Mesenteric fat pad (tissue), 1 donor: ENCODE measurements around the gene RUNX1. TPM values are rescaled to one million over a fixed set of nuclear protein-coding genes. Genes with fewer than 3 reads are reported as not detected.

ENCODE experiments used
- DNase-seq: peaks from one replicate; pipeline ENCODE4 v3.0.0-alpha.2; 2020; ENCODE audit warnings: low spot score
- total RNA-seq: library from RNA; stranded (reverse); fragmentation: NEBNext Ultra II Directional; extraction: Animal tissue kit (Norgen Biotek cat#: 25700); gene quantifications from one replicate; pipeline ENCODE4 v1.2.1, GENCODE V29; 2021
- donor health status: DM: yes; HTN: yes; CAD: no.

Gene RUNX1
- total RNA-seq, 1 donor from 2014 or later, result 129 TPM

DNA sequence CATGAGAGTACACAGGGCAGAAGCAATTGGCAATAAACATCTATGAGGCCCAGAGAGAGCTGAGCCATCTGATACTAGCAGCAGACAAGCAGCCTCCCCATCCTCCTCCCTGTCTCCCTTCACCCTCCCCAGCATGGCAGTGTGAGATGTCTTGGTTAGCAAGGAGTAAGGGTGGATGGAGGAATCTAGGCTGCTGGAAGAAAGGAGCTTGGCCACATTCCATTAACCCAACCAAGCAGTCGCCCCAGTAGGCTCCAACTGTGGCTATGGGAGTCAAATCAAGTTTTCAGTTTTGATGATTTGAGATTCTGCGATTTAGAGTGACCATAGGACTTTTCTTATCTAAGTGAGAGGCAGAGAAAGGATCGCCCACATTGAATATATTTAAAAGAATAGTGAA lies 12.9 kb upstream of the RUNX1 start:
- no peak for DNase-seq

DNA sequence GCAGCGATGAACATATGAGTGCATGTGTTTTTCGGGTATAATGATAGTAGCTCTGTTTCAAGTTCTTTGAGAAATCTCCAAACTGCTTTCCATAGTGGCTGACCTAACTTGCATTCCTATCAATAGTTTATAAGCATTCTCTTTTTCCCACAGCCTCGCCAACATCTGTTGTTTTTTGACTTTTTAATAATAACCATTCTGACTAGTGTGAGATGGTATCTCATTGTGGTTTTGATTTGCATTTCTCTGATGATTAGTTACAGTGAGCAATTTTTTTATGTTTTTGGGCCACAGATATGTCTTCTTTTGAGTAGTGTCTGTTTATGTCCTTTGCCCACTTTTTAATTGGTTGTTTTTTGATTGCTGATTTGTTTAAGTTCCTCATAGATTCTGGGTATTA lies 10.6 kb upstream of the RUNX1 start:
- no peak for DNase-seq

DNA sequence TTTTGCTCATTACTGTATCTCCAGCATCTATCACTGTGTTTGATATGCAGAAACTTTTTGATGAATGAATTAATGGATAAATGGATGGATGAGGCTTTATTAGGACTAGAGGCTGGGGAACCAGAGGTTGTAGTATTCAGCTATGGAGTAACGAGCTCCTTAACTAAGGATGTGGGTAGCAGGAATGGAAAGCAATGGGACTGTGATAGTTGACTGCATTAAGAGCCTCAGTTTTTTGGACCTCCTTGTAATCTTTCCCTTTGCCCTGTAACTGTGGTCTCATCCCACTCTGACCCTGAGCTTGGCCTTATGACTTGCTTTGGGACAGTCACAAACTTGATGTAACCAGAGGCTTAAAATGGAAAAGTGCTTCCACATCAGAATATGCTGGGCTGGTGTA lies 9.0 kb upstream of the RUNX1 start:
- no peak for DNase-seq

DNA sequence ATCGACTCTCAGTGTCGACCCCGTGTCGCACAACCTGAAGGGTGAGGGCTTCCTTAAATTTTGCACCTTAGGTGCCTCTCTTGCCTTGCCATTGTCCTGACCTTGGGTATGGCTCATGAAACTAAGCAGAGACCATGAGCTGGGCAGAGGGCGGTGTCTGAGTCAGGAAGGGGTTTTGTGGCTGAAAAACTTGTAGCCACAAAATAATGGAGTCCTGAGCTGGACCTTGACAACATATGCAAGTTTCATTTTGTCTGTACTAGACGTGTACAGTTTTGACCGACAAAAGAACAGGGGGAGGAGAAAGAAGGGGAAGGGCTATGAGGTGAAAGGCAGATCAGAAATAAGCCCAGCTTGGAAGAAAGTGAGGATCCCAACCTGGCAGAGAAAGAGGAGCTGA lies 8.3 kb upstream of the RUNX1 start:
- no peak for DNase-seq

DNA sequence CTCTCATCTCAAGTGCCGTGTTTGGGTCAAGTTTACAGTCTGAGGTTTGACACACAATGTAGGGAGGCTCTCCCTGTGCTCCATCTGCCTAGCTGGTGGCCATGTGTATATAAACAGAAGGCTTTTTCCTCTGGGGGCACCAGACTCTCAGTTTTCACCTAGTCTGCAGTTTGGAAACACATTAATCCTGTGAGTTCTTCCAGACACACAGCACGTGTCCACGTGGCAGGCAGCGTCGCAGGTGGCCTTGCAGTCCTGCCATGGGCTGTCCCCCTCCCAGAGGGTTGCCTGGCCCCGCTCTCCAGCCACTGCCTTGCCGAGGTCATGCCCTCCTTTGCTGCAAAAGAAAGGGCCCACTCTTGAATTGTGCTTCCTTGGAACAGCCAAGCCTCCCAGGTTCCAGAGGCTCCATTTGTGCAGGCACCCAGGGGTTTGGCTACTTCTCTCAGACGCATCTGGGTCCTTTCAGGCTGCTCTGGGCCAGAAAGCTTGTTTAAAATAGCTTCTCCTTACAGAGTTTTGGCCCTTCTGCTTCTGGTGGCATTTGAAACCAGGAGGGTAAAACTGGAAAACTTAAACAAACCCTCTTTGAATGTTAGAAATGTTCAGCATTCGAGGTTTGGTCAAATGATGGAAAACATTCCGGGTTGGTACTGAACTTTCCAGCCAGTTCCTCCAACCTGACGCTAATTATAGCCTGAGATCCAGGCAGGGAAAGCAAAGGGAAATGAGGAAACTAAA lies 4.4 kb upstream of the RUNX1 start:
- no peak for DNase-seq

DNA sequence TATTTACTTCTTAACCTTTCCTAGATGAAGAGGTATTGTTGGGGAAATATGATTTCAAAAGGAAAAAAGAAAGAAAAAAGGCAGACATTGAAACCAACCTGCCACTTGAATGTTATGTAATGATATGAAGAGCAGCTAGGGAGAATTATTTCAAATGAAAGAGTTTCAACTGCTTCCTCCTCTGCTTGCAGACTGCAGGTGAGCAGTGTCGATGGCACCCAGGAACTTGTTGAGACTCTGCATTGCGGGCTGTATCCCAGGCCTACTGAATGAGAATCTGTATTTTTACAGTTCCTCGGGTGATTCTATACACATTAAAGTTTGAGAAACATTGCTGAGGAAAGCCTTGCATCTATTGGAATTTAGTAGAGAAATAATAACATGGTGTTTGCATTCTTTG lies 3.7 kb upstream of the RUNX1 start:
- DNase-seq, result no peak

DNA sequence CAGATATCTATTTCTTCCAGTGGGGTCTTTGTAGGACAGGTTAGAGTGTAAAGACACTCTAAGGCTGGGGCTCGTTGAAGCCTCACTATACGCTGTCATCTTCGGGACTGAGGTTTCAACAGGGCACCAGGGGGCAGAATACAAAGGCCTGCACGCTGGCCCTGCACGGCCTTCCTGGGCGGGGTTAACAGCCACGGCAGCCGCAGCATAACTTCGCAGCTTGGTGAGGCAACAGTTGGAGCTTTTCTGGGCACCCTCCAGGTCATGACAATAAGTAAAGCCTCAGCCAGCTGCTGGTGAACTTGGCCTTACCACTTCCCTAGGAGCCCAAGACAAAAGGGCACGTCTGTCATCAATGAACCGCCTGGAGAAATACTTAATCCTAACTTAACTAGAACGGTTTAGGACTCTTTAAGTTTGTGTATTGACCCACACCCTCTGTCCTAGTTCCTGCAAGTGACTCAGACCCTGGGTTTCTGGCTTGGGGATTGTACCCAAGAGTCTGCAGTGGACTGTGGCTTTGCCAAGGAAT lies 2.3 kb upstream of the RUNX1 start:
- DNase-seq, result no peak

DNA sequence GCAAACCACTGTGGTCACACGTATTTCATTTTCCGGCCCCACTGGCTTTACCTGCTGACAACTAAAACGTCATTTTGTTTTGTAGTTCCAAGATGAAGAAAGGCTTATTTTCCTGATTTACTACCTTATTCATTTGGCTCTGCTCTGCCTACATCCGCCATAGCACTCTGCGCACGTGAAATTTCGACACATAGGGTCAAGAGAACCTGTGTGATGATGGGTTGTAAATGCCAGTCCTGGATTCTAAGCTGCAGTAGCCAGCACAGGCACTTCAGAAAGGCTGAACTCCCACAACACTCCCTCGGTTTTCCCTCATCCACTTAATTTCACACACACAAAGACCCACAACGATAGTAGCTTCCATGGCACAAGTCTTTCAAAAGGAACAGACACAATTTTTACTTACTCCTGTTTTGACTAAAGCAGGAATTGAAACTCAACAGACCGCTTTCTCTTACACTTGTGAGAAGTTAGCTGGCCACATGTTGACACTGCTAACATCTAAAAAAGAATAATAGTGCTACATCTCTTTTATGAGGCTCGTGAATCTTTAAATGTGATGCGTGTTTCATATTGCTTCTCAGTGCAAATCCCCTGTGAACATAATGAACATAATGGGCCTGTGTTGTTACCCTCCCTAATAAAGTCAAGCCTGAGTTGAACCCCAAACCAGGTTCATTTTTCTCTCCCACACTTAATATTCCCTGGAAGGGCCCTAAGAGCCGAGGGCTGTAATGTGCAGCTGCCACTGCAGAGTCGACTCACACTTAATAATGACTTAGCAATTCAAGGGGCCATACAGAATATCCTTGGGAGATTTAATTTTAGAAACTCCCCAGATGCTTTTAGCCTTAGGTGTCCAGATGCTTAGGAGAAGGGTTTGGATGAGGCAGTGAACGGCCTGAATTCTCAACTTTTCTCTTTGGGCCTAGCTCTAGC lies 1.5 kb upstream of the RUNX1 start:
- DNase-seq, result no peak

DNA sequence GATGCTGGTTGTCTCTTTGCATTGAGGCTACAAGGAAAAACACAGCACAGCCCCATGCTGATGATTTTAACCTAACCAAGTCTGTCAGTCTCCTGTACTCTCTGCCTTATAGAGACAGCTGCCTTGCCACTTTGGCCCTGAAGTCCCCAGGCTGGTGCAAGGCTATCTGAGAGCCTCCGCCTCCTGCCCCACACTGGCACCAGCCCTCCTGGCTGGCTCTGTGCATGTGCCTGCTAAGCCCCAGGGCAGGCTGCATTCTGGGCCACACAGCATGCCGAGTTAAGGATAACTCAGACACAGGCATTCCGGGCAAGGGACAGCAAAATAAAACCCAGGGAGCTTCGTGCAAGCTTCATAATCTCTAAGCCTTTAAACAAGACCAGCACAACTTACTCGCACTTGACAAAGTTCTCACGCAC lies 910 bp downstream of the RUNX1 start:
- DNase-seq, result no peak

DNA sequence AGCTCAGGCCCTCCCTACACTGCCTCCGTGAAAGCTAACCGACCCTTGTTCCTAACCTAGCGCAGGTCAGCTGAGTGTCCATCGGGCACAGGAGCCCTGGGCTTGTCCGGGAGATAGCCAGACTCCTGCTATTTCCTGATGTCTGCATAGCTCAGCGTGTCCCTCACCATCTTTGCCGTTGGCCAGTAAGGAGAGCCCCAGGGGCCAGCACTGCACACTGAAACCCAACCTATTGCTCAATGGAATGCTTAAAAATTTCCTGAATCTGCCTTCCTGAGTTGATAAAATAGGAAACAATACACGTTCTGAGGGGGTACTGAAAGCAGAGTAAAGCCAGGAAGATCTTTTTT lies 2.2 kb downstream of the RUNX1 start:
- no peak for DNase-seq

DNA sequence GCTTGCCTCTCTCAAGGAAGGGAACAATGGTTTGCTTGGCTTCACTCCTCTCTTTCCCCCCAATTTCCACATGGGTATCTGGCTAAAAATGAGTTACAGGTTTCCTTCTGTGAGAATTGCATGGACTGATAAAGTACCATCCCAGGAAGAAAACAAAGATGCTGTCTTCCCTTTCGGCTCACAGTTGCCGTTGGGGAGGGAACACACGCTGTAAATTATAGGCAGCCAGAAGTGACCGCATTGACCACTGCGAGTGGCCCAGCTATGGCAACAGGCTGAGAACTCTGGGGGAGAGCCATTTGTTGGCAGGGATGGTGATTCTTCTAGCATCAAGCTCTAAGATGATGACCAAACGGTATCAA lies 2.9 kb downstream of the RUNX1 start:
- DNase-seq, result no peak

DNA sequence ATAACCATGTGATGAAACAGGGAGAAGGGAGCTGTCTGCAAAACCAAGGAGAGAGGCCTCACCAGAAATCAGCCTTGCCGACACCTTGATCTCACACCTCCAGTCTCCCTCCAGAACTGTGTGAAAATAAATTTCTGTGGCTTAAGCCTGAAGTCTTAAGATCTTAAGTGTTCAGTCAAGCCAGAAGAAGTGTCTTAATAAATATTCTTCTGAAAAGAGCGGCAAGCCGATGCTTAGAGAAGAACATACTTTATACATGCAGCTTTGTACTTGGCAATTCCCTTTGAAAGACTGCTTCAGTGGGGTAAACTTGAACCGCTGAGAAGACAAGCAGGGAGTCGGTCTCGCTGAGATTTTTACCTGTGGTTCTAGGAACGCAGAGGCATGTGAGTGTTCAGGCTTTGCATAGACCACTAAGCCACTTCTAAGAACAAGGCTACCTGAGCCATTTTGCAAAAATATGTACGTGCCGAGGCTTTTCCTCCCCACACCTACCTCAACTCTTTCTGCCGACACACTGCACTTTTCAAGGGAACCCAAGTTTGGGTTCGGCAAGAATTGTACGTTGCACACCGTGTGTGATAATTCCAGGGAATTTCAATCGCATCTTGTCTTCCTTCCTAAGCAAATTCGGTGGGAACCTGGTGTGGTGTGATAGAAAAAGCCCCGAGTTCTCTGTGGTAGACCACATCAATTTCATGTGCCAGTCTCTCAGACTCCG lies 3.4 kb downstream of the RUNX1 start:
- DNase-seq, result no peak

DNA sequence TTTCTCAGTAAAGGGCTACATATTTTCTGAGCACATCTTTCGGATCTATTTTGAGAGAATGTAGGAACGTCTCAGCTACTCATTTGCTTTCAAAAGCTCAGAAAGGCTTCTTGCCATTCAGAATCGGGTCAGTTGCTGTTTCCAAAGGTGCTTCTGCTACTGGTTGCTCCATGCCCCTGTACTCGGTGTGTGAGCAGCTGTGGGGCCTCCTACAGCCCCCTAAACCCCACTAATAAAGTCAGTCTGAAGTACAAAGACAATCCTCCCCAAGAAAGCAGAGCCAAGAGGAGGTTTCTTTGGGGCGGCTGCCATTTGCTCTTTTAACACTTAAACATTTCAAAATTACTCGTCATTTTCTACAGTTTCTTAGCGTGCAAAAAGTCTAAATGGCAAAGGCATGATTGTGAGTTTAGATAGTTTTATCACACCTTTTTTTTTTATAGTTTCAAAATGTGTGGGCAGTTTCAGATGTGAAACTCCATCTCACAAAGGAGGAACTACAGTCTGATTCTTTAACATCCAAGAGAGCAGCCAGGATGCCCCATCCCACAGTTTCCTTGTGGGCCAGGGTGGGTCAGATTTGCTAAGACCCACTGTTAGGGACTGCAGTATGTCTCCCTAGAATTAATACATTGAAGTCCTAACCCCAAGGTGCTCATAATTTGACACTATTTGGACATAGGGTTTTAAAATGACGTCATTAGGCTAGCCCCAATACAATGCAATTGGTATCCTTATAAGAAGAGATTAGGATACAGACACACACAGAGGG lies 4.1 kb downstream of the RUNX1 start:
- DNase-seq, result no peak

DNA sequence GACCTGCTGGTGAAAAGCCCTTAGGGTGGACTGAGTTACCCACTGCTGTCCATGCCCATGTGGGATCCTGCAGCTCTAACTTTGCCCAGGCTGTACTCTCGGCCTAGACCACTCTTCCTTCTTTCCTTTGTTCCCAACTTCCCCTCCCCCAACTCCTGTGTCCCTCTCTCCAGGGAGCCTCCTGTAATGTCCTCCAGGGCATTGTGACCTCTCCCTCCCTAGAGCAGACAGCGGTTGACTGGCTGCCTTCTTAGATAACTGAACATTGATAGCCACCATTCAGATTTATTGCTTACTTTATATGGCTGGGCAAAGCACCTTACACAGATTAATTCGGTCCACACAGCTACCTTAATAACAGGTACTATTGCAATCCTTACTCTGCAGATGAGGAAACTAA lies 5.0 kb downstream of the RUNX1 start:
- no peak for DNase-seq

DNA sequence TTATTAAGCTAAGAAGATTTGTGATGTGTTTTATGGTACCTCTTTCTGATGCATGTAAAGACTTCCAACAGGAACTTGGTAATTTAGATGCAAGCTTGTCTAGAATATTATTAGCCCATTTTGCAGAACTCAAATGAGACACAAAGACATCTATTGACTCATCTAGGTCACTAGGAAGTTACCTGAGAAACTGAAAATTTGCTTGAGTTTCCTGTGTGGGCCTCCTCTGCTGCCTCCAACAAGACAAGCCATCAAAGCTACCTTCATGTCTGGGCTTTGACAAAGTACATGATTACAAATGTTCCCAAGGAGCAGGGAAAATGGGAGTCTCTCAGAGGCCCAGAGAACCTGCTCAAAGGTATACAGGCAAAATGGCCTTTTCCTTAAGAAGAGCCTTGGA lies 5.6 kb downstream of the RUNX1 start:
- no peak for DNase-seq

DNA sequence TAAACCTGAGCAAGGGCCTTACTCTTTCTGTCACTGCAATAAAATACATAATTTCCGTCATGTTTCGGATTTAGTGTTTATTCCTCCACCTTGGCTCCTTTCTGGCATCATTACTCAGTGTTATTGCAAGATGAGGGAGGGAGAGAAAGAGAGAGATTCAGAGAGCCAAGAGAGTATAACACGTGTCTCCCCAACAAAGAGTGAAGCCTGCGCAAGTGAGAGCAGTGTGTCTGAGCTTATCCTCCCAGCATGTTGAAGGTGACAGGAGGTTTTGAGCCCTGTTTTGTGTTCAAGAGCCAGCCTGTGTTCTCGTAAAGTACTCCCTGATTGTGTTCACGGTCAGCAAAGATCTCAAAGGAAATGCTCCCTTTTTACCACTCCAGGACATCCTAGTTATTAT lies 6.3 kb downstream of the RUNX1 start:
- no peak for DNase-seq

DNA sequence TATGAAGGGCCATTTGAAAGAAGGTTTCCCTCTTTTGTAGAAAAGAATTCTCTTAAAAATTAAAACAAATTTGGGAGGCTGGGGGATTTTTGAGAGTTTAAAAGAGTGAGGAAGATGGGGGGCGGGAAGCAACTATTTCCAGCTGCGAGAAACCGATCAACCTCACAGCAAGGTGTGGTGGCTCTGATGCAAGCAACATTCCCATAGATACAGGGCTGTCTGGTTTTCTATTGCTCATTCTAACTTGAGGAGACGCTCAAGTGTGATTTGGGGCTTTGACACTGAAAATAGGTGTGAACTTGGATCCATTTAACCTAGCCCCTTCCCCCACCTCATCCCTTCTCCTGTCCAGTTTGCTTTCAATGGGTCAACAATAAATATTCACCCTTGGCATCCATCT lies 7.2 kb downstream of the RUNX1 start:
- no peak for DNase-seq

DNA sequence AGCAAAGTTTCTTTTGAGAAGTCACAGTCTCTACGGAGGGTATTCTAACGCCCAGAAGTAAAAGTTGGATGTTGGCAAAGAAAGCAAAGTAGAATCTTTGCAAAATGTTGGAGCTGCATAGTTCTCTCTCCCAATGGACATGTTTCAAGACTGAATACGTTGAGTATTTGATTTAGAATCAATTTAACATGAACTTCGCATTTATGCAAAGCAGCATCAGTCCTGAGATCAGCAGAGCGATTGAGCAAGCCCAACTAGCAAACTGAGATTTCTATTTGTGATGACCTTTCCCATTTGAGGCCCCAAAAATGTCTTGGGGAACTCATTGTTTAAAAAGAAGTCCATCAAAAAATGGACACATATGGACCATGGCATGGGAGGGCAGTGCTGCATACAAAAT lies 8.0 kb downstream of the RUNX1 start:
- no peak for DNase-seq

DNA sequence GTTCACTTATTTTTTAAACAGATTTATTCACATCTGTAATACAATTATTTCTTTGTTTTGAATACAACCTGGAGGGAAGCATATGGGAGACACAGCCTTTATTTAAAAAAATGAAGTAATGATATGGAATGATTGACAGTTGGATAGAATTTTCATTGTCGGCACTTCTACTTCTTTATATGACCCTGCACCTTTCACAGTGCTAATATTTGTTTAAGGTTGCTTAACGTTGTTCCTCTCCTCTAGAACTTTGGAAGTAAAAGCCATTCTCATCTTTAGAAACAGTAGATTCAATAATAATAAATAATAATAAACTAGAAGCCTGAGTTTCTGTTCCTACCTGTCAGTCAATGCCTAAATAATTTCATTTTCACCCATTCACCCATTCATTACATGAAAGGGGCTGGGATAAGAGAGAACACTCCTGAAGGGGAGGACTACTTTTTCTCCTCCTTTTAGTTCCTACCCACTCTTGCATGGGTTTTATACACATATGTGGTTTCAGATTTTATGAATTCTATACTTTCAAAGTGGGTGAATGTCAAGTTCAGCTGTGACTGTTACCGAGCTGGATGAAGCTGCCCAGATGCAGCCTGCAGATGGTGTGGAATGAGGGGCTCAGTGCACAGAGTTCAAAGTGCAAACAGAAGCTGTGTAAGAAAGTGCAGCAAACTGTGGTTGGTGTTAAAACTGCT lies 9.4 kb downstream of the RUNX1 start:
- DNase-seq, result no peak

DNA sequence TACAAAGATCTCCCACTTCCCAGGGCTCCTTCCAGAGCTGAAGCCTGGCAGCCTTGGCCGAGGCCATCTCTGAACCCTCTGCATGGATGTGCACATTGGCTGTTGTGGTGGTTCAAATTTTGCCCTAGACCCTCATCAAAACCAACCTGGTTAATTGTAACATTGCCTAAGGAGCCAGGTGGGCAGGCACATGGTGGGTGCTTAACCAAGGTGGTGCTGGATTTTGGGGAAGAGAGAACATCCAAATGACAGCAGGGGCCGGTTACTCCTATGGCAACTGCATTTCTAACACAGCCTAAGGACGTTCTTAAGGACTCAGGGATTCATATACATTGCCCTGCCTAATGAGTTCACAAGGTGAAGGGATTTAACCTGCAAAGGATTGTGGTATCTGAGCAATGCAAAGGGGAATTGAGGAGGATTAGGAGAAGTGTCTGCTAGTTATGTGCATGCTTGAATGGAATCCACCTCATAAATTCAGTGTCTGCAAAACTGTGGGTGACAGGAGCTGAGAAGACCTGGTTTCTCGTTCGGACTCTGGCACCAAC lies 10.3 kb downstream of the RUNX1 start:
- no peak for DNase-seq
